IPS-15b (cell line): Measurements from ENCODE around the gene TEP1.
"Not testable (repeated sequence)": the region's sequence is repeated elsewhere in the genome, so short reads cannot be mapped to it uniquely, and the experiment has no call there.

Experiments used
- H3K27me3 ChIP-seq: one replicate; pipeline ENCODE4 v1.6.1; 2013; ENCODE audit warnings: low read length; ENCODE audit not compliant: control insufficient read depth, insufficient read depth
- H3K36me3 ChIP-seq: one replicate; pipeline ENCODE4 v1.6.1; 2013; ENCODE audit warnings: low read length; ENCODE audit not compliant: control insufficient read depth, insufficient read depth
- H3K4me1 ChIP-seq: one replicate; pipeline ENCODE4 v1.6.1; 2013; ENCODE audit warnings: mild to moderate bottlenecking, low read length; ENCODE audit not compliant: control insufficient read depth, insufficient read depth
- H3K4me3 ChIP-seq: one replicate; pipeline ENCODE4 v1.5.1; 2013; ENCODE audit warnings: low read depth, low read length
- H3K9ac ChIP-seq: one replicate; pipeline ENCODE4 v1.6.1; 2013; ENCODE audit warnings: low read depth, mild to moderate bottlenecking, low read length
- H3K9me3 ChIP-seq: one replicate; pipeline ENCODE4 v1.6.1; 2013; ENCODE audit warnings: mild to moderate bottlenecking, low read length; ENCODE audit not compliant: control insufficient read depth, insufficient read depth

TEP1 gene

DNA sequence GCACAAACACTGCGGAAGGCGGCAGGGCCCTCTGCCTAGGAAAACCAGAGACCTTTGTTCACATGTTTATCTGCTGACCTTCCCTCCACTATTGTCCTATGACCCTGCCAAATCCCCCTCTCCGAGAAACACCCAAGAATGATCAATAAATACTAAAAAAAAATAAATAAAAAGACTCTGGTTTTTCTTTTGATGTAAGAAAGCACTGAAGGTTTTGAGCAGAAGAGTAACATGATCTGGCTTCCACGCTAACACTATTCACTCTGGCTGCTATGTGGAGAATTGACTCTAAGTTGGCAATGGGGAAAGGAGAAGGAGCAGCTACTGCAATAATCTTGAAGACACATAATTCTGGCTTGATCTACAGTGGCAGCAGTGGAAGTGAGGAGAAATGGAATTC is 30.3 kb upstream of the TEP1 start:
- not testable (repeated sequence) for H3K9ac ChIP-seq, H3K4me1 ChIP-seq, H3K27me3 ChIP-seq, H3K4me3 ChIP-seq, H3K9me3 ChIP-seq
- peaks cover 25% of the 10 kb centered on the region for H3K36me3 ChIP-seq

DNA sequence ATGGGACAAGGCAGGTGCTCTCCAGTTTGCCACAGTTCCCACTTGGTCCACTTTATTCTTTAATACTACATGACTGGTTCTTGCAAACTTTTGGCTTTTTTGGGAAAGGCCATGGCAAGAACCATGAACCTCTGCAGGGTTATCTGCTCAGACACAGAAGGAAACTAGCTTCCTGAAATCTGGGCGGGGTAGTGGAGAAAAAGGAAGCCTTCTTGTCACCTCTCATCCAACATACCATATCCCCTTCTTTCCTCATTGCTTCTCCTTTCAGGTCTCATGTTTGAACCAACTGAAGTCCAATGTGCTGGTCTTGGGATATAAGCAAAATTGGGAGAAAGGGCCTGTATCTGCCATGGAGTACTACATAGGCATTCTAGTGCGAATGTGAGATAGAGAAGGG is 28.2 kb upstream of the TEP1 start:
- Histone ChIP-seq H3K9ac (no peak overlapping the region), H3K9me3 (no peaks in the 10 kb centered on the region), H3K27me3 (no peaks in the 10 kb centered on the region), H3K4me3 (no peak overlapping the region), H3K4me1 (no peaks in the 10 kb centered on the region), H3K36me3 (peaks cover 7% of the 10 kb centered on the region)

DNA sequence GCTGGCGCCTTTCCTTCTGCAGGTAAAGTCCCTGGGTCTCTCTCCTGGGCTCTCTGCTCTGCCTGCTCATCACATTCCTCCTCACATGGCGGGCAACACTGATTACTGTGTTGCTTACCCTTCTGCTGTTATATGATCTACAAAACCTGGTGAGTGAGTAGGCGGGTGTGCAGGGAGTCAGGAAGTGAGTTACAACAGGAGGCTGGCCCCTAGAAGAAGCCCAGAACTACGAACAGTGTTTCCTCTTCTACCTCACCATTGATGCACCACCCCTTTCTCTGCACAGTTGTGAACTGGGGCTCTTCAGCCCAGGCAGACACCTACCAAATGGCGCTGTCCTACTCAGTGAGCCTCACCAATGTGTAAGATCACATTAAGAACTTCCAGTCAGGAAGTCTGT is 27.6 kb upstream of the TEP1 start:
- H3K4me1 ChIP-seq, result peaks cover under 1% of the 10 kb centered on the region
- H3K36me3 ChIP-seq, result peaks cover 3% of the 10 kb centered on the region
- peaks cover 2% of the 10 kb centered on the region for H3K27me3 ChIP-seq
- no peak overlapping the region for H3K9ac ChIP-seq
- H3K4me3 ChIP-seq, result no peak overlapping the region
- no peaks in the 10 kb centered on the region for H3K9me3 ChIP-seq

DNA sequence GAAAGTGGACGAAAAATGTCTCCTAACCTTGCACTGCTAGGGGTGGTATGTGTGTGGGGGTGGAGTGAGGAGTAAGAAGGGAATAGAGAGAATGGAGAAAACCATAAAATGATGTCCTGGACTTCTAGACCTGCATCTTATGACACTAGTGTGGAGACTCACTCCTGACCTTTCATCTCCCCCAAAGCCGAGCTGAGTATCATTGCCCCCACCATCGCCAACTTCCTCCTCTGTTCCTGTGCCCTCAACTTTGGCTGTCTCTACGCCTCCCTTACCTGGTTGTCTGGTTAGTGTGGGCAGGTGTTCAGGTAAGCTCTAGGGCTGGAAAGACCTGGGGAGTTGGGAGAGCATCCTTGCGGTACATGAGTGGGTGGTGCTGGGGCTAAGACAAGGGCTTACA is 27.2 kb upstream of the TEP1 start:
- peaks cover 3% of the 10 kb centered on the region for H3K4me1 ChIP-seq

DNA sequence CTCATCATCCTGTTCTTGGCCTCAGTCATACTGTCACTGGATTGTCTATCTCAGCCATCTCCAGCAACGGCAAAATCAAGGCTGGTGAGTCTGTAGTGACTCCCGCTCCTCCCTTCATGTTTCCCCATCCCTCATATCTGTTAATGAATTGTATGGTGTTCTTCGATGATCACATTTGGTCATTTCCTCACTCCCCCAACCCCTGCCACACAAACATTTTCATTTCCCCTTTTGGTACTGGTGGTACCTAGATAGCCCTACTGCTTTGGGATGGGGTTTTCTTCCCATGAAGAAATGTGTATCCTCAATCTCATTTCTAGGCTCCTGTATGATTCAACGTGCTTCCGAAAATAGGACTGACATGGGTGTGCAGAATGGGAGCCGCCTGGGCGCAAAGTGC is 25.4 kb upstream of the TEP1 start:
- Histone ChIP-seq H3K9me3 (no peaks in the 10 kb centered on the region), H3K9ac (no peak overlapping the region), H3K4me3 (no peak overlapping the region), H3K27me3 (peaks cover 10% of the 10 kb centered on the region), H3K4me1 (peaks cover 7% of the 10 kb centered on the region), H3K36me3 (no peaks in the 10 kb centered on the region)

More for the DNA sequence above, 27.2 kb upstream of the TEP1 start:
- no peaks in the 10 kb centered on the region for H3K36me3 ChIP-seq
- H3K27me3 ChIP-seq, result peaks cover 6% of the 10 kb centered on the region
- H3K9me3 ChIP-seq, result no peaks in the 10 kb centered on the region
- H3K9ac ChIP-seq, result no peak overlapping the region
- H3K4me3 ChIP-seq, result no peak overlapping the region

DNA sequence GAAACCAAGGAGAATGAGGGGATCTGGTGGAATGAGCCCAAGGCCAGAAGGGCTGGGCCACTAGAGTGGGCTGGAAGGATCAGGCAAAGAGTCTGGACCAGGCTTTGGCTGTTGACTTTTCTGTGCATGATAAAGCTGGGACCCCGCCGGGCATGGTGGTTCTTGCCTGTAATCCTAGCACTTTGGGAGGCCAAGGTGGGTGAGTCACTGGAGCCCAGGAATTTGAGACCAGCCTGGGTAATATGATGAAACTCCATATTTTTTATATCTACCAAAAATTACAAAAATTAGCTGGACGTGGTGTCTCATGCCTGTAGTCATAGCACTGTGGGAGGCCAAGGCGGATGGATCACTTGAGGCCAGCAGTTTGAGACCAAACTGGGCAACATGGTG is 23.1 kb upstream of the TEP1 start:
- Histone ChIP-seq H3K9ac (no peak overlapping the region), H3K27me3 (peaks cover 10% of the 10 kb centered on the region), H3K4me3 (no peak overlapping the region), H3K9me3 (no peaks in the 10 kb centered on the region), H3K4me1 (peaks cover 7% of the 10 kb centered on the region), H3K36me3 (no peaks in the 10 kb centered on the region)

DNA sequence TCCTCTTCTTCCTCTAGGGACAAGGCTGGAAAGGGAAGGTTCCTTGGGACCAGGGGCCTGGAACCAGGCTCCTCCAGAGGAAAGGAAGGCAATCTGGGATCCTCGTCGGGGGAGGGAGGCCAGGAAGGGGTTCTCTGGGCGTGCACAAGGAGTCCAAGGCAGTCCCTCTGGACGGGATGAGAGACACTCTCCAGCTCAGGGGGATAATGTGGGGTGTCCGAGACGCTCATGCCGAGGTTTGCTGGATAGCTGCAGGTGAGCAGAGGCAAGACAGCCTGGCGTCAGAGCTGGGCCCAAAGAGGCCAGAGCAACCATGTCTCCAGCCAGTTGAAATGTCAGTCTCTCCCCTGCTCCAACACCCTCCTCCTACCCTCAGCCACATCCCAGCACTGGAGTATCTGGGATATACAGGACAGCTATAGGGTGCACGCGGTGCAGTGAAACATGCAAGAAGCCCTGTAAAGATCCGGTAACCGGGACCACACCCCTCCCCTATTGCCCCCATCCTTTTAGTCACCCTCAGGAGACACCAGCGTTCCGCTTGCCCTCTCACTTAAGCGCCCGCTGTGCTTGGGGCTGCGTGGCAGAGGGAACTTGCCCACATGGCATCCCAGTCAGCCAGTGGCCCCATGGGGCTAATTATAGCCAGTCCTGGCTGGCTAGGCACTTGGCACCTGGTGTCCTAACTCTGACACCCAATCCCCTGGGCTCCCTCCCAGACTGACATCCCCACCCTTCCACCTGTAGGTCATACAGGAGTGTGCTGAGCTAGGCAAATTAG is 22.5 kb upstream of the TEP1 start, which contains the start of gene KLHL33:
KLHL33 (minus strand) TSS at position 585 of the 781 bp plus-strand sequence; CDS start at position 230, 355 bp downstream.
- Histone ChIP-seq H3K9ac (no peak within 1 kb of the TSS), H3K9me3 (no peaks in the 10 kb centered on the region)

DNA sequence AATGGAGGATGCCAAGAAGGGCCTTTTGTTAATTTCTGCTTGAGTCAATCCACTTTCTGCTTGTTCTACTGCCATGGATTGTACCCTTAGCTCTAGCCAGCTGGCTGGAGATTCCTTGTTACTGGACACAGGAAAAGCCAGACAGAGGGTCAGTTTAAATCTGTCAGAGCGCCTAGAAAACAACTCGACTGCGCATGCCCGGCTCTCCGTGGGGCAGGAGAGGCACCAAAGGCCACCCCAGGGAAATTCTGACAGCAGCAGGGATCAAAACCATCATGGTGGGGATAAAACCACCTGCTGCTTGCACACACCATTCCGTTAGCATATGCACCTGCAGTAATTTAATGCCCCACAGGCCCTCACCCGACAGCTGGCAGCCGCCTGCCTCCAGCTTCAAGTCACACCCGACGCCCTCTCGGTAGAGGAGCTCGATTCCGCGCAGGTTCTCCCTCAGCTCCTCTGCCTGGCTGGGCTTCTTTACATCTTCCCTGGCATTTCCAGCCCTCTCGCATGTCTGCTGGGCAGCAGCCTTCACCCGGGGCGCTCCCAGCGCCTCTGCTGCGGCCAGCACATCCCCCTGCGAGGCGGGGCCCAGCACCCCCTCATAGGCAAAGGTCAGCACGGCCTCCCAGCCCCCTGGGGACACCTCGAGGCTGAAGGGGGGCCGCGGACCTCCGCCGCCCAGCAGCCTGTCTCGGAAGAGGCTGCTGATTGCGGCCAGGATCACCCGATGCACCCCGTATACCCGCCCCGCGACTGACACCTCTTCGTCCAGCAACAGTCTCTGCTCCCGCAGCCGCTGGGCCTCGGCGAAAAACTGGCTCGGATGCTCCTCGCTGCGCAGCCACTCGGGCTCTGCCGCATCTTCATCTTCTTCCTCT is 21.6 kb upstream of the TEP1 start:
- H3K9ac ChIP-seq, result no peak overlapping the region
- no peaks in the 10 kb centered on the region for H3K36me3 ChIP-seq
- peaks cover 7% of the 10 kb centered on the region for H3K4me1 ChIP-seq
- peak overlapping the region; percentile 37 for H3K4me3 ChIP-seq
- H3K27me3 ChIP-seq, result peaks cover 10% of the 10 kb centered on the region
- H3K9me3 ChIP-seq, result no peaks in the 10 kb centered on the region

More for the DNA sequence above, 22.5 kb upstream of the TEP1 start, which contains the start of gene KLHL33:
- Histone ChIP-seq H3K4me1 (peaks cover 7% of the 10 kb centered on the region), H3K4me3 (peak within 1 kb of the TSS; percentile 37), H3K36me3 (no peaks in the 10 kb centered on the region), H3K27me3 (peaks cover 10% of the 10 kb centered on the region)

DNA sequence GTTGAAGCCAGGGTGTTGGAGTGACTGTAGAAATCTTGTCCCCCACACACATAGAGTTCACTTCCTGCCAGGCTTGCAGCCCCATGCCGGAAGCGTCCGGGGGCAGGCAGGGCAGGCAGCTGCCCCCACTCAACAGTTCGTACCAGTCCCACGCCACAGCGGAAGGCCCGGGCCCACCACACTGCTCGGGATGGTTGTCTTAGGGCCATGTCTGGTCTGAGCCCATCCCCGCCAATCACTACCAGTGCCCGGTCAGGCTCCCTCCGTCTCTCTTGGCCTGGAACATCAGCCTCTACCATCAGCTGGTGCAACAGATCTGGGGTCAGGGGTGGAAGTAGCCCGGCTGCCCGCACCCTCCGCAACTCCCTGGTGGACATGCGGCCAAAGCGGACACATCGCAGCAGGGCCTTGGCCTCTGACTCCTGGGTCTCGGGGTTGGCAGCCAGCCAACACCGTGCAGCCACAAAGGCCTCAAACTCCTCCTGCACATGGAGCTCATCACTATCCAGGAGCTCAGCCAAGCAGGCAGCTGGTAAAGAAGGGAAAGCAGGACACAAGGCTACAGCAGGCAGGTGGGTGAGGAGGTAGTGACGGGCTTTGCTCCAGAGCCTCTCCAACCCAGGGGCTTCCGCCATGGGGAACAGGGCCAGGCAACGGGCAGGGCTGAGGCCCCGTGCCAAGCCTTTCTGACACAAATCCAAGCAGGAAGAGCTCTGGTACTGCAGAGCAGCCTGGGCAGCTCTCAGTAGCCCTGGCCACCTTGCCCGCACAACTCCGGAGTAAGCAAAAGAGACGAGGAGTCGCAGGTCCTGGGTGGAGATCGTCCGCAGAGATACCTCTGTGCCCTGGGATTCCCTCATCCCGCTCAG is 16.7 kb upstream of the TEP1 start:
- Histone ChIP-seq H3K9ac (no peak overlapping the region), H3K9me3 (no peaks in the 10 kb centered on the region), H3K27me3 (peaks cover 4% of the 10 kb centered on the region), H3K36me3 (no peaks in the 10 kb centered on the region), H3K4me3 (no peak overlapping the region), H3K4me1 (peaks cover 3% of the 10 kb centered on the region)

DNA sequence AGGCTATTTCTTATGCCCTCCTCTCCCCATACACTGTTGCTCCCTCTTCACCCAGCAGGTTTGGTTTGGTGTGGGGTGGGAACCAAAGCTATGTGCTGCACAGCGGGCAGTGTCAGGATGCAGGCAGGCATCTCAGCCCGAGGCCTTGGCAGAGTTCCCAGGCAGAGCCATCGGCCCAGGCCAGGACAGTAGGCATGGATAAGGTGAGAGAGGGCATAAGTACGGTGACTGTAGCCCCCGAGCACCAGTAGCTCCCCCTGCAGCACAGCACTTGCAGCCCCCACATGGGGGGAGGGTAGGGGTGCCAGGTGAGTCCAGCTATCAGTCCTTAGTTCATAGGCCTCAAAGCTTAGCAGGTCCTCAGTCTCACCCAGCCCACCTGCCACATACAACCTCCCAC is 15.5 kb upstream of the TEP1 start:
- H3K9me3 ChIP-seq, result no peaks in the 10 kb centered on the region
- H3K36me3 ChIP-seq, result no peaks in the 10 kb centered on the region
- no peaks in the 10 kb centered on the region for H3K27me3 ChIP-seq
- H3K4me3 ChIP-seq, result no peak overlapping the region
- no peak overlapping the region for H3K9ac ChIP-seq
- no peaks in the 10 kb centered on the region for H3K4me1 ChIP-seq

DNA sequence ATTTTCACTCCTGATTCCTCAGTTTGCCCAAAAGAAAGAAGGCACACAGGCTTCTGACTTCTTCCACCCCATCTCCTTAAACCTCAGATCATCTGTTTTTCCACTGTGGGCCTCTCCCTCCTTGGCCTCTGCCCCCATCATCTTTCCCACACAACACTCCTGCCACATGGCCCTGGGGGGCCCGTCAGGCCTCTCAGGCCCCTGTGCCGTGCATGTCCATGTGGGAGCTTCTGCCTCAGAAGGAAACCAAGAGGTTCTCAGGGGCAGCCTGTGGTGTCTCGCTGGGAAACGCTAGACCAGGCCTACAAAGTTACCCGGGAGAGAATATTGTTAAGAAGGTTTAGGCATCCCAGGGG is 14.7 kb upstream of the TEP1 start:
- no peak overlapping the region for H3K9ac ChIP-seq
- H3K27me3 ChIP-seq, result no peaks in the 10 kb centered on the region
- no peaks in the 10 kb centered on the region for H3K4me1 ChIP-seq
- no peaks in the 10 kb centered on the region for H3K36me3 ChIP-seq
- H3K9me3 ChIP-seq, result no peaks in the 10 kb centered on the region
- H3K4me3 ChIP-seq, result no peak overlapping the region
